Nephron progenitor cell (in vitro differentiated cells): ENCODE data around the gene RCOR1.

Experiments used
- DNase-seq: peaks from one replicate; pipeline ENCODE4 v3.0.0; 2021
- H3K27ac Mint-ChIP-seq: 2 replicates; pipeline ENCODE4 v1.8.0; 2021; ENCODE audit warnings: mild to moderate bottlenecking, moderate library complexity, mixed read lengths
- H3K27me3 Mint-ChIP-seq: 2 replicates; pipeline ENCODE4 v1.8.0; 2021; ENCODE audit warnings: mild to moderate bottlenecking, low read depth, mixed read lengths; ENCODE audit not compliant: poor library complexity
- H3K36me3 Mint-ChIP-seq: 2 replicates; pipeline ENCODE4 v1.8.0; 2021; ENCODE audit warnings: low read depth, mixed read lengths
- H3K4me1 Mint-ChIP-seq: 2 replicates; pipeline ENCODE4 v1.8.0; 2021; ENCODE audit warnings: mixed read lengths
- H3K4me3 Mint-ChIP-seq: 2 replicates; pipeline ENCODE4 v1.8.0; 2021; ENCODE audit warnings: mild to moderate bottlenecking, moderate library complexity, mixed read lengths
- H3K9me3 Mint-ChIP-seq: 2 replicates; pipeline ENCODE4 v1.8.0; 2021; ENCODE audit warnings: mild to moderate bottlenecking, moderate library complexity, mixed read lengths
- CTCF ChIP-seq: fragments of 200-600 bp; sonication (generic); IDR thresholded peaks from 2 replicates; pipeline ENCODE4 v1.5.0; 2021; ENCODE audit warnings: antibody characterized with exemption

The RCOR1 gene

DNA sequence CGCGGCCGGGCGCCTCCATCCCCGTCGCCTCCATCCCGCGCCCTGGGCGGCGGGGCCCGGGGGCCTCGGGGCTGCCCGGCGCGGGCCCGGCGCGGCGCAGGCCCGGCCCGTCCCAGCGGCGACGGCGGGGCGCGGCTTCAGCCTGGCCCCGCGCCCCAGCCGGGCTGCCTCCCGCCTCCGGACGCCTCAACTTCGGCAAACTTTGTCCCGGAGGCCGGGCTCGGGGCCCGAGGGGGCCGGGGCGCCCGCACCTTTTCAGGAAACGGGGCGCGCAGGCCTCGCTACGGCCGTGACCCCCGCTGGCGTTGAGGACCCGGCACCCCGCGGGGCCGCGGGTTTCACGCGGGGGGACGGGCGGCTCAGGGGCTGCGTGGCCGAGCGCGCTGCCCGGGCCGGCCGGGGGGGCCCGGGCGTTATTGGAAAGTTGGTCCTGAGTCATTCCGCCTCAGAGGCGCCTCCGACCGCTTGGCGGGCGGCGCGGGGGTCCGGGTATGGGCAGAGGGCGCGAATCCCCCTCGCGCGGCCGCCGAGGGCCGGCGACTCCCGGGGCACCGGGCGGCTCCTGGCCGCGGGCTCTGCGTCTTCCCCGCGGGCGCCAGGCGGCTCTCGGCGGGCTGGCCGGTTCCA, 185.4 kb downstream of the RCOR1 start:
- Mint-ChIP-seq H3K36me3 (peaks cover 7% of the 10 kb centered on the region), H3K4me1 (peaks cover 48% of the 10 kb centered on the region), H3K4me3 (peak overlapping the region; percentile 89), H3K27me3 (peaks cover 3% of the 10 kb centered on the region), H3K9me3 (no peaks in the 10 kb centered on the region), H3K27ac (no peak overlapping the region)
- no peak for TF ChIP-seq CTCF
- peak; percentile 41 for DNase-seq

GRCh38 chr14:102778338-102779083, 186.1 kb downstream of the RCOR1 start:
- H3K27me3 Mint-ChIP-seq, result no peaks in the 10 kb centered on the region
- H3K9me3 Mint-ChIP-seq, result no peaks in the 10 kb centered on the region
- no peak for TF ChIP-seq CTCF
- peak overlapping the region; percentile 89 for H3K4me3 Mint-ChIP-seq
- peaks cover 44% of the 10 kb centered on the region for H3K4me1 Mint-ChIP-seq
- no peak overlapping the region for H3K27ac Mint-ChIP-seq
- no peak for DNase-seq
- H3K36me3 Mint-ChIP-seq, result peaks cover 7% of the 10 kb centered on the region

- peaks cover 7% of the 10 kb centered on the region for H3K36me3 Mint-ChIP-seq
- no peak overlapping the region for H3K27ac Mint-ChIP-seq
- peaks cover 44% of the 10 kb centered on the region for H3K4me1 Mint-ChIP-seq
Measured at GRCh38 chr14:102779084-102779462, 186.6 kb downstream of the RCOR1 start.

GRCh38 chr14:102779574-102780315, 187.3 kb downstream of the RCOR1 start:
- no peak overlapping the region for H3K27ac Mint-ChIP-seq
- no peak for TF ChIP-seq CTCF
- no peaks in the 10 kb centered on the region for H3K9me3 Mint-ChIP-seq
- peaks cover 39% of the 10 kb centered on the region for H3K4me1 Mint-ChIP-seq
- no peaks in the 10 kb centered on the region for H3K27me3 Mint-ChIP-seq
- H3K4me3 Mint-ChIP-seq, result peak overlapping the region; percentile 89
- DNase-seq, result no peak
- peaks cover 7% of the 10 kb centered on the region for H3K36me3 Mint-ChIP-seq

More at GRCh38 chr14:102779084-102779462, 186.6 kb downstream of the RCOR1 start:
- no peak for TF ChIP-seq CTCF
- Mint-ChIP-seq H3K27me3 (no peaks in the 10 kb centered on the region), H3K4me3 (peak overlapping the region; percentile 89), H3K9me3 (no peaks in the 10 kb centered on the region)
- no peak for DNase-seq
